ENCODE data around the gene SLC6A19.

The SLC6A19 gene

GRCh38 chr5:1230551-1230950 is 29.2 kb downstream of the SLC6A19 start:
- in situ Hi-C loops (cut with HindIII; ENCODE audit: low sequenced_read_pairs), result no loop called here

DNA sequence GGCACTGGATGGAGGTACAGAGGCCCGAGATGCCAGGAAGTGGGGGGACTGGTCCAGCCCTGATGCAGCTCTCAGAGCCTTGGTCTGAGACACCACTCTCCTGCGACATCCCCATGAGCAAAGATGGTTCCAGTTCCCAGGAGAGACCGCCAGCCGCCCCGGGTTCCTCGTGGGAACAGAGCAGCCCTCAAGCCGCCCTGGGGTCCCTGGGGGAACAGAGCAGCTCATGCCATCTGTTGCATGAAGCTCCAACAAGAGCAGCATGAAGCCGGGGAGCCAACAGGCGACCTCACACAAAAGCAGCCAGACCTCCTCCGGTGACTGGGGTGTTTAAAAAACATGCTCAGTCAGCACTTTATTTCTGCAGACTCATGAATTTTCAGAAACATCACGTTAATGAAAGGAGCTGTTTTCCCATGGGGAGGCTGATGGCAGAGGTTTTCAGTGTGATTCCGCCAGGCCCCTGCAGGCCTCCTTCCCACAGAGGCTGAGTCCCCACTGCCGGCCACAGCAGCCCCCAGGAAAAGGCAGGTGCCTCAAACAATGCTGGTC is 30.0 kb downstream of the SLC6A19 start:
- in situ Hi-C loops (cut with HindIII; ENCODE audit: low sequenced_read_pairs), result no loop called here

DNA sequence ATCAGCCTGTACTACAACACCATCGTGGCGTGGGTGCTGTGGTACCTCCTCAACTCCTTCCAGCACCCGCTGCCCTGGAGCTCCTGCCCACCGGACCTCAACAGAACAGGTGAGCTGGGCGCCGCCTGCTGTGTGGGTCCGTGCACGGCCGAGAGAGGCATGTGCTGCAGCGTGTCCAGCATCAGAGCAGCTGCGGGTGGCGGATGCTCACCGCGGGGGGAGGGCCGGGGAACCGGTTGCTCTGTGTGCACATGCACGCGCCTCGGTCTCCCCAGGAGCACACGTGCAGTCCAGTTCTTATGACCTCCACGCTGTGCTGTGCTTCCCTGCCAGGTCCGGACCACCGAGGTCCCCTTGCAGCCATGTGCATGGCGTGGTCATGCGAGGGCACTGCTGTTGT is 31.4 kb downstream of the SLC6A19 start:
- in situ Hi-C loops (cut with HindIII; ENCODE audit: low sequenced_read_pairs), result no loop called here

DNA sequence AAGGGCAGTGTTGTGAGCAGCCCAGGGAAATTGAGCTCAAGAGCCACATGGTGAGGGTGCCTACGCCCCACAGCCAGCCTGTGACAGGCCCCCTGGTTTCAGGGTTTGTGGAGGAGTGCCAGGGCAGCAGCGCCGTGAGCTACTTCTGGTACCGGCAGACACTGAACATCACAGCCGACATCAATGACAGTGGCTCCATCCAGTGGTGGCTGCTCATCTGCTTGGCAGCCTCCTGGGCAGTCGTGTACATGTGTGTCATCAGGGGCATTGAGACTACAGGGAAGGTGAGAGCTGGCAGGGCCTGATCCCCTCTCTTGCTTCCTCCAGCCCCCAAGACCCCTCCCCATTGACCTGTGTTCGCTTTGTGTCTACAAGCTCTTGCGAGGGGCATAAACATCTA is 34.0 kb downstream of the SLC6A19 start:
- in situ Hi-C loops (cut with HindIII; ENCODE audit: low sequenced_read_pairs), result no loop called here

GRCh38 chr5:1235838-1236237 is 34.4 kb downstream of the SLC6A19 start:
- in situ Hi-C loops (cut with HindIII; ENCODE audit: low sequenced_read_pairs), result no loop called here

DNA sequence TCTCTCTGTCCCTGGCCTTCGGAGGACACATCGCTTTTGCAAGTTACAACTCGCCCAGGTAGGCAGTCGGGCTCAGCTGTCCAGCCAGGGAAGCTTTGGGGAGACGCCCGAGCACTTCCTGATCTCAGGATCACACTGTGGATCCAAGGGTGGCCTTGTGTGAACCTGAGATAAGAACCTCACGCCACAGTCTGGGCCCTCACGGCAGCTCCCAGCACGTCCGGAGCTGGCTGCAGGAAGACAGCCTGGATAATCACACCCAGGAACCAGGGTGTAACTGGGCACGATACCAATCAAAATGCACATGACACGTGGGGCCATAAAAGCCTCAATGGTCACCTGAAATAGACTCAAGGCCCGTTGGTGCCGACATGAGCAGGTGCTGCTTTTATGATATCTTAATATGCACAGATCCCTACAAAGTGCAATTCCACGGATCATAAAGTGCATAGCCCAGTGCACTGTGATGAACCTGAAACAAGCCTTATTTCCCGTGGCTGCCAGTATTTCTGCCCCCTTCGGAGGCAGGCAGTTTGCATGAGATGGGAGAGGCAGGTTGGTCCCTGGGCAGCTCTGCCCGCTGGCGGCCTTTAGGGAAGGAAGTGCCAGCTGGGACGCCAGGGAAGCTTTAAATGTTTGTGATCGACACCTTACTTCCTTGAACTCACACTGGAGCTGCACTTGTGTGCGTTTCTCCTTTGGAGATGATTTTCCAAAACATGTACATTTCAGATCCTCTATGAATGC is 38.3 kb downstream of the SLC6A19 start:
- in situ Hi-C loops (cut with HindIII; ENCODE audit: low sequenced_read_pairs), result no loop called here

DNA sequence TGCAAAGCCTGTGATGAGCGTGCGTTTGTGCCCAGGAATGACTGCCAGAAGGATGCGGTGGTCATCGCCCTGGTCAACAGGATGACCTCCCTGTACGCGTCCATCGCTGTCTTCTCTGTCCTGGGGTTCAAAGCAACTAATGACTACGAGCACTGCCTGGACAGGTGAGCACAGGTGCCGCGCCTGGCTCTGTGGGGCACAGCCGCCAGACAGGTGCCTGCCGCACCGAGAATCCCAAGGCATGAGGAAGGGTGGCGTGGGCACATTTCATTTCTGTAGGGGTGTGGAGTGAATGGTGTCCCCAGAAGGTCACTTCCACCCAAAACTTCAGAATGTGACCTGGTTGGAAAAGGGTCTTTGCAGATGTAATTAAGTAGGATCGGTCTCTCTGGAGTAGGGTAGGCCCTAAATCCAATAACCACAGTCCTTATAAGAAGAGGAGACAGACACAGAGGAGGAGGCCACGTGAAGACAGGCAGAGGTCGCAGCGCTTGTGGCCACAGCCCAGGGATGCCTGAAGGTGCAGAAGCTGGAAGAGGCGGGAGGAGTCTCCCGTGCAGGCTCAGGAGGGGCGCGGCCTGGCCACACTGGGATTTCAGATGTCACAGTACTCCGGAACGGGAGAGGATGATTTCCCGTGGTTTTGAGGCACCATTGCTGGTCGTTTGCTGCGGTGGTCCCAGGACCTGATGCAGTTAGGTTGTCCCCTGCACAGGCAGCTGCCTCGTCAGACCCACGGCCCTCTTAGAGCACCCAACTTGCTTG is 39.3 kb downstream of the SLC6A19 start:
- in situ Hi-C loops (cut with HindIII; ENCODE audit: low sequenced_read_pairs), result no loop called here

- in situ Hi-C loops (cut with HindIII; ENCODE audit: low sequenced_read_pairs), result no loop called here
These were observed 40.2 kb downstream of the SLC6A19 start for GRCh38 chr5:1241509-1242080.

GRCh38 chr5:1242733-1243486 is 41.5 kb downstream of the SLC6A19 start:
- in situ Hi-C loops (cut with HindIII; ENCODE audit: low sequenced_read_pairs), result no loop called here

DNA sequence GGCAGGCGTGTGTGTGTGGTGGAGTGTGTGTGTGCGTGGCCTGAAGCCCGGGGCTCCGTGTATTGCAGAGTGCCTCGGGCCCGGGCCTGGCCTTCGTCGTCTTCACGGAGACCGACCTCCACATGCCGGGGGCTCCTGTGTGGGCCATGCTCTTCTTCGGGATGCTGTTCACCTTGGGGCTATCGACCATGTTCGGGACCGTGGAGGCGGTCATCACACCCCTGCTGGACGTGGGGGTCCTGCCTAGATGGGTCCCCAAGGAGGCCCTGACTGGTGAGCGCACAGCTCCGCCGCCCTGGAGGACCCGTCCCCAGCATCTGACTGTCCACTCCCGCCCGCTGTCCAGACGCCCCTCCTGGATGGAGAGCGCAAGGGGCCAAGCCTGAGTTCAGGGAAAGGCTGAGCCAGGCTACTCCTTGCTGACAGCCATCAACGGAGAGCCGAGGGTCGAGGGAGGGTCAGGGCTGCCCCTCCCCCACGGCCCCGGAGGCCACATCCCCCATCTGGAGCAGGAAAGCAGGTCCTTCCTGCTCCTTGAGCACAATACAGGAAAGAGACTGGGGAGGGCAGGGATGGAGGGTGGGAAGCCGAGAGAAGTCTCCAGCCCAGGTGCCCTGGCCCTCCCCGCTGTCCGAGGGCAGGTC is 42.2 kb downstream of the SLC6A19 start:
- in situ Hi-C loops (cut with HindIII; ENCODE audit: low sequenced_read_pairs), result no loop called here

- in situ Hi-C loops (cut with HindIII; ENCODE audit: low sequenced_read_pairs), result no loop called here
These were observed 42.9 kb downstream of the SLC6A19 start for GRCh38 chr5:1244255-1244654.

DNA sequence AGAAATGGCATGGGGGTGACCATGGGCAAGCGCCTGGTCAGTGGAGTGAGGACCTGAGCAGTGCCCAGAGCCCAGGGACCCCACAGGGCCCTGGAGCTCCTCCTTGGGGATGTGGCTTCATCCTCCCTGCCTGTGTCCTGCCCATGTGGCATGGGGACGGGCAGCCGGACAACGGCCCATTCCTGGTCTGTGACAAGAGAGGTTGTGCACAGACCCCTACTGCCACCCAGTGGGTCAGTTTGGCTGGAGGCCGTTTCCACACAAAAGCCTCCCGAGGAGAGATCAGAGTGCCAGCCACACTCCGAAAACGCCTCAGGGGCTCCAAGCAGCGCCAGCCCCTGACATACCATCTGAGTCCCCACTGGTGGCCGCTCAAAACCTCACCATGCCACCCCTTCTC is 43.6 kb downstream of the SLC6A19 start:
- in situ Hi-C loops (cut with HindIII; ENCODE audit: low sequenced_read_pairs), result no loop called here

- in situ Hi-C loops (cut with HindIII; ENCODE audit: low sequenced_read_pairs), result no loop called here
These were observed 44.6 kb downstream of the SLC6A19 start for GRCh38 chr5:1245905-1246576.

- in situ Hi-C loops (cut with HindIII; ENCODE audit: low sequenced_read_pairs), result no loop called here
These were observed 45.5 kb downstream of the SLC6A19 start for GRCh38 chr5:1246711-1247431.

- in situ Hi-C loops (cut with HindIII; ENCODE audit: low sequenced_read_pairs), result no loop called here
These were observed 46.4 kb downstream of the SLC6A19 start for GRCh38 chr5:1247811-1248210.

DNA sequence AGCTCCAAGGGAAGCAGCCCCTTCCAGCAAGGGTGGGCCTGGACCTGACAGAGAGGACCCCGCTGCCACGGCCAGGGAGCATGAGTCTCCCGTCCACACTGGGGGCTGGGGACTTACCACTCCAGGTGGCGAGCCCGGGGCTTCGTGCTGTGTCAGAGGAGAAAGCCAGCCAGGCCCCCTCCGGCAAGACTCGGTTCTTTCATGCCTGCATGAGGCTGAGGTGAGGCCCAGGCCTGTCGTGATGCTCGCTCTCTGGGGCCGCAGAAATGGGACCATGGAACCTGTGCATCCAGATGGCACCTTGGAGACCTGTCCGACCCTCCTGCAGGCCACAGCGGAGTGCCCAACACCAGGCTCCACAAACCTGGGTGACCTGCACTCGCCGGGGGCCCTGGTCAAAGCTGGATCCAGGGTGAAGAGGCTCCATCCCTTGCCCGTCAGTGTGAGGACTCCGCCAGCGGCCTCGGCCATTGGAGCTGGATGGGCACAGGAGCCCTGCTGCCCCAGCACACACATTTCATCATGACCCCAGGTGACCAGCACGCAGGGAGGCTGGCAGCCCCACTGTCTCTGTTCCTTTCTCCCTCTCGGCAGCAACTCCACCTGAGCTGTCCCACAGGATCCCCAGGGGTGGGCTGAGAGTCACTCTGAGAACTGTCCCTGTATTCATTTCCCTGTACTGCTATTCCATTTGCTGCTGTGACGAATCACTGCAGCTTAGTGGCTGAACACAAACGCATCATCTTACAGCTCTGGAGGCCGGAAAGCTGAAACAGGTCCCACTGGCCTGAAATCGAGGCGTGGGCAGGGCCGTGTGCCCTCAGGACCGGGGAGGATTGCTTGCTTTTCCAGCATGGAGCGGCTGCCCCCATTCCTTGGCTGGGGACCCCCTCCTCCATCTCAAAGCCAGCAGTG is 48.2 kb downstream of the SLC6A19 start:
- in situ Hi-C loops (cut with HindIII; ENCODE audit: low sequenced_read_pairs), result no loop called here

DNA sequence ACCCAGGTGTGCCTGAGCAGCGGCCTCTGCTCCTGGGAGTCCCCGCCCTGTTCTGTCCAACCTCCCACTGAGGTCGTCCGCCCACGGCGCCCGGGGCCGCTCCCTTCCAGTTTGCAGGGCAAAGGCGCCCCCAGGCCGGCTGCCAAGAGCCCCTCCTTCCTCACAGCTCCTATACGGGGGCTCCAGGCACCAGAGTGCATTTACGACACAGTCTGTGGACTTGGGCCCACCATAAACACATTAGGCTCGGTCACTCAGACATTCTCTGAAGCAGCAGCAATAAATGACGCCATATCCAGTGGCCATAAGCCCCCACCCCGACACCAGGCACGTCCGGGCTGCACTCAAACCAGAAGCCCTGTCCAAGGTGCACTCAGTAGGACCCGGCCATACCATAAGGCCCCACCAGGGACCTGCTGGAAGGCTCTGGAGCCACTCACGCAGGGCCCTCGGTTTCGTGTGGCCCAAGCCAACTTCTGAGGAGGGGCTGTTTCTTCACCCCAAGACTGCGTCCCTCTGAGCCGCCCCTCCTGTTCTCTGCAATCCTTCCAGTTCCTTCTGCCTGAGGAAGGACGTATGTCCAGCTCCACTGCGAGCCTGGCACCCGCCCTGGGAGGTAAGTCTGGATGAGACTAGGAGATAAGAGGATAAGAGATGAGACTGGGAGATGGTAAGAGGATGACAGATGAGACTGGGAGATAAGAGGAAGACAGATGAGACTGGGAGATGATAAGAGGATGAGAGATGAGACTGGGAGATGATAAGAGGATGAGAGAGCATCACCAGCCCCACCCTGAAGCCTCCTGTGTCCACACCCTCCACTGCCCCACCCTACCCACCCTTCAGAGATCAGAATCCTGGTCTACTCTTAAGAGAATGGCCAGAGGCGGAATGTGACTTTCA is 50.5 kb downstream of the SLC6A19 start:
- in situ Hi-C loops (cut with HindIII; ENCODE audit: low sequenced_read_pairs), result no loop called here

Data from DLD1 (cell line).